Gastroesophageal sphincter (tissue), 3 donors: Measurements from ENCODE around the gene RIOK3.

Experiments
- CTCF ChIP-seq, 4 experiments: fragments of 200-600 bp in 2 of 4; fragments of 450-650 bp in 2 of 4; sonication (generic) in 1 of 4; IDR thresholded peaks; one replicate each; pipeline ENCODE4 v1.5.1; 2017 to 2019; ENCODE audit warnings: antibody characterized with exemption in 4 of 4, mild to moderate bottlenecking in 2 of 4, moderate library complexity in 2 of 4
- POLR2A ChIP-seq, 2 donors: fragments of 450-650 bp; IDR thresholded peaks; one replicate each; pipeline ENCODE4 v1.6.1; 2017; ENCODE audit warnings: antibody characterized with exemption in 2 of 2, mild to moderate bottlenecking in 2 of 2, moderate library complexity in 1 of 2

- TF ChIP-seq CTCF (IDR thresholded peaks at IDR 0.05) (no peak), POLR2A (IDR thresholded peaks at IDR 0.05) (no peak)
Measured at GRCh38 chr18:23493654-23494053, 40.6 kb downstream of the RIOK3 start.
